Islet precursor cell (in vitro differentiated cells): ENCODE data around the gene ANKRD44.
"Not testable (repeated sequence)": the region's sequence is repeated elsewhere in the genome, so short reads cannot be mapped to it uniquely, and the experiment has no call there.

Experiments used
- DNase-seq: peaks from one replicate; pipeline ENCODE4 v3.0.0-alpha.2; 2018

Gene ANKRD44

DNA sequence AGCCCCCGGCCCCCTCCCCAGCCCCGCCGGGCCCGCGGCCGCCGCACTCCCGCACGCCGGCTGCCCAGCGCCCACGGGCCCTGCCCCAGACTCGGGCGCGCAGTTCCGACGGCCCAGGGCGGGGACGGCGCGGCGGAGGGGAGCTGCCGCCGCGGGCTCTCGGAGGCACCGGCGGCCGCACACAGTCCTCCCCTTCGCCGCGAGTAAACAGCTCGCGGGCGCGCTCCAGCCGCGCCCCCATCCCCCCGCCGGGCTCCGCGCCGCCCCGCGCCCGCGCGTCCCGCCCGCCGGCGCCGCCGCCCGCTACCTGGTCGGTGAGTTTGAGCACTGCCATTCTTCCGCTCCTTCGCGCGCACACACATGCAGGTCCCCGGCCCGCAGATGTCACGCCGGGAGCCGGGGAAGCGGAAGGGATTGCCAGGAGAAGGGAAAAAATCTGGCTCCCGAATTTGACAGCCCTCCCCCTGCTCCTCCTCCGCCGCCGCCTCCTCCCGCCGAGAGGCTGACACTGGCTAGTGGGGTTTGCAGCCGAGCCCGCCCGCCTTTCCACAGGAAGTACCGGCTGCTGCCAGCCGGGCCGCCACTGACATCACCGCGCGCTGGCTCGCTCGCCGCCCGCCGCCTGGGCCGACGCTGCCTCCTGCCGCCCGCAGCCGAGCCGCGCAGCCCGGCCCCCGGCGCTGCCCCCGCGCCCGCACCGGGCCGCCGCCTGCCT lies at the start of gene ANKRD44:
ANKRD44 (minus strand) TSS at position 510 of the 715 bp plus-strand sequence; CDS start at position 334, 176 bp downstream.
- peak; percentile 93 for DNase-seq

DNA sequence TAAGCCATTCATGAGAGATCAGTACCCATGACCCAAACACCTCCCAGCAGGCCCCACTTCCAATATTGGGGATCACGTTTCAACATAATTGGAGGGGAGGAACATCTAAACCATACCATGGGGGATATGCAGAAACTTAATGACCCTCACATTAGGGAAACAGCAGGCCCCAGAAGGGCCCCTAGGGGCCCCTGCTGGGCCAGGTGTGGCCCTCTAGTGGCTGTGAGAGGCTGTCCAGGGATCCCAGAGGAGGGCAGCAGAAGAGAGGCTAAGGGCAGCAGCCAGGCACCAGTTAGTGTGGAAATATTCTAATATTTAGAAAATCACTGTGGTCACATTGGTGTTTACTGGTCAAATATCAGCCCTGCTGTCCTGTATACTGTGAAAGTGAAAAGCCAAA lies 49.3 kb upstream of the ANKRD44 start:
- no peak for DNase-seq

DNA sequence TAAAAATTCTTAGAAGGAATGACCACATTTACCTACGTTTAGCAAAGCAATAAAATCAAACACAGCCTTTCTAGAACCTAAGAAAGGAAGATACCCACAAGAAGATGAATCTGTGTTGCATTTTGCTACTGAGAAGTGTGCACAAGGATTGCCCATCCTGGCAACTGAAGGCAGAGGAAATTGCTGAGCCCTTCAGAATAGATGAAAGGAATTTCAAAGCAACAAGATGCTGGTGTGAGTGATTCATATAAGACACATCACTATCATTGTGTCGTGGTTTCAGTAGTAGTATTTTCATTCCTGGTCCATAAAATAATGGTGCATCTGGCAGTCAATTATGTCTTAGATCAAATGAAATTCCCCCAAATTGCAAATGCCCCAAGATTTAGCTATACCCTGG lies 48.4 kb upstream of the ANKRD44 start:
- no peak for DNase-seq

DNA sequence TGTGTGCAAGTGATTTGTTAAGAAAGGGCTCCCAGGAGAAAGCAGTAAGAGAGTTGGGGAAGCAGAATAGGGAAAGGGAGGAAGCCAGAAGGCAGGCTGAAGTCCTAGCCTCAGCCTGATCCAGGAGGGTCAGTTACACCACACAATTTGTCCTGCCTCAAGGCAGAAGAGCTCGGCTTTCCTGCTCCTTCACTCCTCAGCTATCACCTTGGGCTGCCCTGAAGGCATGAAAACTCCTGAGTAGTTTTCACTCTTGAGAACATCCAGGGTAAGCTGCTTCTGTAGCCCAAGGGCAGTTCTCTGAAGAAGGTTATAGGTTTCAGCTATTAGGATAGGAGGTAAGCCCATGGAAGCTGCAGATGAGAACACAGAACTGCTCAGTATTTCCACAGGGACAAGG lies 47.4 kb upstream of the ANKRD44 start:
- peak; percentile 92 for DNase-seq

DNA sequence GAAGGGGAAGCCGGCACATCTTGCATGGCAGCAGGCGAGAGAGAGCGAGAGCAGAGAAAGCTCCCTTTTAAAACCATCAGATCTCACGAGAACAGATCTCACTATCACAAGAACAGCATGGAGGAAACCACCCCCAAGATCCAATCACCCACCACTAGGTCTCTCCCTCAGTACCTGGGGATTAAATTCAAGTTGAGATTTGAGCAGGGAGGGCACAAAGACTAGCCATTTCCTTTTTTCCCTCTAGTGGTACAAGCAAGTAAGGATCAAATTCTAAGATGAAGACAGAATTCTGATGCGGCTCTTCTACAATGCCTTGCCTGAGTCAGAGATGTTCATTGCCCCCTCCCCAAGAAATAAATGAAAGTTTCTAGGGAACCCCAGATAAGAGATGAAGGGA lies 45.6 kb upstream of the ANKRD44 start:
- no peak for DNase-seq

DNA sequence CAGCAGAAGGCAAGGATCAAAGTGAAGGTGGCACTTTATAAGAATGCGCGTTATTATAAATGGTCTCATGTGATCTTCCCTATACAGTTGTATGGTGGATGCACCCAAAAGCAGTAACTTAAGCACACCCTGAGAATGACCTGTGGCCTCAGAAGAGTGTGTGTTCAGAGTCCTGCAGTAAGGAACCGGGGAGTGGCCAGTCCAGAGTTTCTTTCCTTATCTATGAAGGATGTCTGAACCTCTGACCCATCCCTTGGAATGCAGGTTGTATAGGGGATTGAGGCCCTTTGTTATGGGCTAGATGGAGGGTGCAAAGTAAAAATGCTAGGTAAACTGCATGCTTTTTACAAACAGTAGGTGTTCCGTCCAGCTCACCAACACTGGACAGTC lies 43.6 kb upstream of the ANKRD44 start:
- DNase-seq, result no peak

DNA sequence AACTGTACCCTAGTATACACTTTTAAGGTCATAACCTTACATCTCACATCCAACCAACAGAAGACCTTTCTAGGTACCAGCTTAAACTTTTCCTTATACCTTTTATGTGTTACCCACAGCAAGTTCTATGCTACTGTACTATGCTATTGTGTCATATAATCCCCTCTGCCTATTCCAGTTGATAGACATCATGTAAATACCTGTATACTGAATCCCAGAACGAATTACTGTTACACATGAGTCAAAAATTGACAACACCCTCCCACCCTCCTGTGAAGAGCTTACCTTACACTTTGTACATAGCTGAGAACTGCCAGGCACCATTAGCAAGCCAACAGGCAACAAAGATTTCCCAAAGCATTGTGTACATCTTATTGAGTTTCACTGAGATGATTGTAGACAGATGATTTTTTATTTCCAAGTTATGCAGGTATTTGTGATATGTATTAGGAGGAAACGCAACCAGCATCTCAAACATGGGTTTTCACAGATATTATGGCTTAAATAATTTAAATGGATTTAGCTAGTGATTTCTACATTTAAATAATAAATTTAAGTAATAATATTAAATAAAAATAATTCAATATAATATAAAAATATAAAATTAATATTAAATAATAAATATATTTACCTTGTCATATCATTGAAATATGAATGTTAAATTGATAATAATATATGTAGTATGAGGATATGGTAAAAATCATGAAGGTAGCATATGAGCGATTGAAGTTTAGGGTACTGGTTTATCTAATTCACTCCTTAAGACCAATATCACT lies 43.0 kb upstream of the ANKRD44 start:
- DNase-seq, result no peak

DNA sequence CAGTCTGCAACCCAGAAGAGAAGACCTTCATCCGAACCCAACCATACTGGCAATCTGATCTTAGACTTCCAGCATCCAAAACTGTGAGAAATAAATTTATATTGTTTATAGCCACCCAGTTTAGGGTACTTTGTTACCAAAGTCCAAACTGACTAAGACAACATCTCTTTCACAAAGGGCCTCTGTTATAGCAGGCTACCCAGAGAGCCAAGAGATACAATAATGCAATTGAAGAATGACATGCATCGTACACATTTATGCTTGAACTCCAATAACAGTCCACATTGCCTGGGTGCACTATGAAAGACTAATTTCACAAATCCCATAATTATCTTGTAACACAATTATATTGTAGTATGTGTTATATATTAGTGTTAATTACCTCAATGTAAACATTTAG lies 39.1 kb upstream of the ANKRD44 start:
- DNase-seq, result no peak

DNA sequence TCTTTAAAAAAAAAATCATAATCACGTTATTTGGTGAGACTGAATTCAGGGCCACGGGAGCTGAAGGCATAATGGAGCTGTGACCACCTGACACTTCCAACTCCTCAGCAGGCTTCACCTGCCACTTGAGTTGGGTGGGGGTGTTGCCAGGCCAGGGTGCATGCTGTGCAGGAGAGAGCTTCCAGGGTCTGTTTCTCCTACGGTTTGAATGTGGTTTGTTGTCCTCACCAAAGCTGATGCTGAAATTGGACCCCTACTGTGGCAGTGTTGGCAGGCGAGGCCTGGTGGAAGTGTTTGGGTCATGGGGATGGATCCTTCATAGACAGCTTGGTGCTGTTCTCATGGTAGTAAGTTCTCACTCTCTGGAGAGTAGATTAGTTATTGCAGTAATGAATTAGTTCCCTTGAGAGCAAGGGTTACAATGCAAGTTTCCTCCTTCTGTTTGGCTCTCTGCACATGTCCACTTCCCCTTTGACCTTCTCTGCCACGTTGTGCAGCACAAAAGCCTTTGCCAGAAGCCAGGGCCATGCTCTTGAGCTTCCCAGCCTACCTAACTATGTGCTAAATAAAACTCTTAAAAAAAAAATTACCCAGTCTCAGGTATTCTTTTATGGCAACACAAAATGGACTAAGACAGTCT lies 38.3 kb upstream of the ANKRD44 start:
- no peak for DNase-seq

DNA sequence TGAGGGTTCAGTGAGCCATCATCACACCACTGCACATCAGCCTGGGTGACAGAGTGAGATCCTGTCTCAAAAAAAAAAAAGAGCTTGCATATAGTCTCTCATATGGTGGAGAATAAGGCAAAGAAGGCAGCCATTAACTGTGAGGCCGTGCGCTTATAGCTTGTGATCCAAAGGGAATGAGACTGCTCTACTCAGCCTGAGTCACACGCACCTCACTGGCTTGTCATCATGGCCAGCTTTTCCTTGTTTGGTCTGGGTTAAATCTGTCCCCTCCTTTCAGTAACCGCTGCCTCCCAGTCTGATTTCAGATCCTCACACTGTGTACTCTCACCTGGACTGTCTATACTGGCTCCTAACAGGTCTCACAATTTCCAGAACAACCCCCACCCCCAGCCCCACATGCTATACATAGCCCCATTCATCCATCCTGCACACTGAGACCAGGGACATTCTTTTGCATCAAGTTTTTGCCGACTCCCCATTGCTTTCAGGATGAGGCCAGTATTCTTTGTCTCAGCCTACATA lies 35.3 kb upstream of the ANKRD44 start:
- no peak for DNase-seq

DNA sequence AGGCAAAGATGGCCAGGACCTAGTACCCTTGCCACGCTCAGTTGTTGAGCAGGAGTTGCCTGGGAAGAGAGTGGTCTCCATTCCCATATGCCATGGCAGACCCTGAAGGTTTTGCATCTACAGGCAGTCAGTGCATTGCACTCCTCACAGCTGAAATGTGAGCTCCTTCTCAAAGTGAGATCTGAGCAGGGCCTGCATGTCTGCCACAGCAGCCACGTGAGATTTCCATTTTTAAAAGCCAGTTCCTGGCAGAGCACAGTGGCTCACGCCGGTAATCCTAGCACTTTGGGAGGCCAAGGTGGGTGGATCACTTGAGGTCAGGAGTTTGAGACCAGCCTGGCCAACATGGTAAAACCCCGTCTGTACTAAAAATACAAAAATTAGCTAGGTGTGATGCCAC lies 33.4 kb upstream of the ANKRD44 start:
- not testable (repeated sequence) for DNase-seq

DNA sequence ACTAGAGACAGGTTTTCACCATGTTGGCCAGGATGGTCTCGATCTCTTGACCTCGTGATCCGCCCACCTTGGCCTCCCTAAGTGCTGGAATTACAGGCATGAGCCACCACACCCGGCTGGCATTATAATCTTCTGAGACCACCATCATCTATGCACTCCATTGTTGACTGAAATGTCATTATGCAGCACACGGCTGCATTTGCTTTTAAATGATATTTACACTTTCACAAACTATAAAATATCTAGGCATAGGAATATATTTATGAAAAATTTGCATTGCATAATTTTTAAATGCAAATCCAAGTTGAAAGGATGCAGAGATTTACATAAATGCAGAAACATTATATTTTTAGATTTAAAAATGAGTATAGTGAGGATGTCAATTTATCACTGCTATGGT lies 30.0 kb upstream of the ANKRD44 start:
- no peak for DNase-seq

DNA sequence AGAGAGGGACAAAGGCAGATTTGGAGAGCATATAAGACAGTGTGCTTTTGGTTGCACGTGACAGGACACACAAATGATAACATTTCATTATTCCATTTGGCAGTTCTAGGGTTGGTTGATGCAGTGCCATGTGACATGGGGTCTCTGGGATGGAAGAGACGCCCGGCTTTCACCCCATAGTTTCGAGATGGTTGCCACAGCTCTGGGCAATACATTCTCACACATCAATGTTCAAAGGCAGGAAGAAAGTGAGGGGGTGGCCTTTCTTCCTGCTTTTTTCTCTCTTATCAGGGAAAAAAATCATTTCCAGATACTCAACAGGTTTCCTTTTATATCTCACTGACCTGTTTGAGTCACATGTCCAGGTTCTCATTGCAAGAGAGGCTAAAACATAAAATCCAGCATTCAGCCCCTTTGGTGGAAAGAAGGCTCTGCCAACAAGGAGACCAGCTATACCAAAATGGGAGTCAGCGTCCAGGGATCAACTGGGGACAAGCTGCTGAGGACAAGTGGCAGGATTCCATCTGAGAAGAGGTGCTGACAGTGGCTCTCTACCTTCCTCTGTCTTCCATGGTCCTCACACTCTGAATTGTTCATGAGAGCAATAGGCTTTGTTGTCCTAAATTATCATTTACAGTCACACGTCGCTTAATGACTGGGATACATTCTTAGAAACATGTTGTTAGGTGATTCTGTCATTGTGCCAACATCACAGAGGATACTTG lies 29.1 kb upstream of the ANKRD44 start:
- DNase-seq, result no peak

DNA sequence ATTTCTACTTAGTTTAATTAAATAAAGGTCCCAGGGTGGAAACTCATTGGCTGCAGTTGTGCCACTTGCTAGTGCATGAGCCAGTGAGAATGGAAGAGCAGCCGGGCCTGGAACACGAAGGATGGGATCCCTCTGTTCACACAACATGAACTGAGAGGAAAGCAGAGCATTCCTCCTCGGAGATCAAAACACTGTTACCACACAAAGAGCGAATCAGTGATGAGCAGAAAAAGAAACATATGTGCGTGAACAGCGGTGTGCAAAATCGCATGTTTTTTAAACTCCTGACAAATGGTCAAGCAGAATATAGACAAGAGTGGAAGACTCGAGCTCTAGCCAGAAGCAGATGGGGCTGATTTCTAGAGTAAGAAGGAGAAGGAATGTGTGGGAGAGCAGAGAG lies 28.4 kb upstream of the ANKRD44 start:
- DNase-seq, result no peak

DNA sequence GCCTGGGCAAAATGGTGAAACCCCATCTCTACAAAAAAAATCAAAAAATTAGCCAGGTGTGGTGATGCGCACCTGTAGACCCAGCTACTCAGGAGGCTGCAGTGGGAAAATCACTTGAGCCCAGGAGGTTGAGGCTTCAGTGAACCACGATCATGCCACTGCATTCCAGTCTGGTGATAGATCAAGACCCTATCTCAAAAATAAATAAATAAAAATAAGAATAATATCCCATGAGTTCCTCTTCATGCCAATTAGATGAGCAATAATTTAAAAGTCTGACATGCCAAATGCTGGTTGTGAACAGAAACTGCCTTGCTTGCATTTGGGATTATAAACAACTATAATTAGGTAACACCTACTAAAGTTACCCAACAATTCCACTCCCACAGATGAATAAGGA lies 22.1 kb upstream of the ANKRD44 start:
- no peak for DNase-seq

DNA sequence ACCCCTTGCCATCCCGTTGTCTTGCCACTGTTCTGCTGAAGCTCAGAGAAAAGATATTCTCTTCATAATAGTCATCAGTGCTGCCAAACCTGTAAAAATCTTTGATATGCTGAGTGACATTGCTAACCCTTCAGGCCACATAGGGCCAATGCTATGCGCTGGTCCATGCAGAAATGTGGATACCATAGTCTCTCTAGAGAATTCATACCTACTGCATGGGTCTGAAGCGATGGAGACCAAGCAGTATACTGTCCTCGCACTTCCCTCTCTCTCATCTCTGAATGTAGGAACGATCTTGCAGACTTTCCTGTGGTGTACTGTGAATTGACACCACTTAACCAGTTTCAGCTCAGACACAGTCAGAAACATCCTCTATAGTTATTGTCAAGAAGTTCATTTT lies 17.9 kb upstream of the ANKRD44 start:
- DNase-seq, result no peak

DNA sequence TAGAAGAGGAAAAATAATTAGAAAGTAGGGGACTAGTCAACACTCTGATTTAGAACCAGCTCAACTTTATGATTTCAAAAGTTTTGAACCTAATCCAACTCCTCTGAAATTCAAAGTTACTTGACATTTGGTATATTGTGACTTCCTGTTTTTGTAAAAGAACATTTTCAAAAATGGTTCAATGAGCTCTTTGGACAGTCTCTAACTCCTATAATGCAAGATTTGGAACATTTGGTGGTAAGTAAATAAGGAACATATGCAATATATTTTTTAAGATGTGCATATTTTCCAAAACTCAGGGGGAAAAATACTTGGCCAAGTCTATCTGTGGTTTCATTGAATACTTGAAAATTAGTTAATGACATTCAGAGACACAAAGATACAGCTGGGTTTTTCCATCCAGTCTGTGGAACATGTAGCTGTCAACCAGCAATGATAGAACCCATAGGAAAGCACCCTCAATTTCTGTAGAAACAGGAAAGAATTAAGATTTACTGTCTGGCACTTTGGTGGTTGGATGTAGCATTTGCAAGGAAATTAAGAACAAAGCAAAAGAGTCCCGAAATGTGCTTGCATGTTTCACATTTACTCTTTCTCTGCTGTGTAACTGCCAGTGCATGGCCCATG lies 17.0 kb upstream of the ANKRD44 start:
- DNase-seq, result no peak

DNA sequence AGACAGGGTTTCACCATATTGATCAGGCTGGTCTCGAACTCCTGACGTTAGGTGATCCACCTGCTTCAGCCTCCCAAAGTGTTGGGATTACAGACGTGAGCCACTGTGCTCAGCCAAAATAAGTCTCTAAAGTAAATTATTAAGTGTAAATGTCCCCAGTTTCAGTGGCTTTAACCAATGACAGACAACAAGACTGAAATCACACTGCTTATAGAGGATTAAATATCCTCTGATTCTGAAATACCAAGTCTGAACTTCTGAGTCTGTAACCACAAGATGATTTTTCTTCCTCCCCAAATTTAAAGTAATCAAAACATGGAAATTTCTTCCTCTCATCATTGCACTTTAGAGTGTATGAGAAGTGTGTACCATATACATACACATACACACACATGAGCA lies 16.5 kb upstream of the ANKRD44 start:
- no peak for DNase-seq

DNA sequence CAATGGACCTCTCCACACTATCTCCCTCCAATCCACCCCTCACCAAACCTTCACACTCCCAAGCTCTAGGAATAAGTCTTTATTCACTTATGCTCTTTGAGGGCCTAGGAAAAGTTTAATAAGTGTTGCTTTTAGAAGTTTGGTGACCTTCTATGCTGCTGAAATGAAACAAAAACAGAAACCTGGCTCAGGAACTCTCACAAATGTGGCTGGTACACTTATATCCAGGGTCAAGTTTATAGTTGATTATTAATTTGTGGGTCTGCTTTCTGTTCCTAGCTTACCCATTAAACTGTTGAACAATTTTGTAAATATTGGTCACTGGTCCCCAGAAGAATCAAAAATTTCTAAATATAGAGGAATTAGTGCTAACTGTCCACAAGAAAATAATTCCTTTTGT lies 14.2 kb upstream of the ANKRD44 start:
- no peak for DNase-seq

DNA sequence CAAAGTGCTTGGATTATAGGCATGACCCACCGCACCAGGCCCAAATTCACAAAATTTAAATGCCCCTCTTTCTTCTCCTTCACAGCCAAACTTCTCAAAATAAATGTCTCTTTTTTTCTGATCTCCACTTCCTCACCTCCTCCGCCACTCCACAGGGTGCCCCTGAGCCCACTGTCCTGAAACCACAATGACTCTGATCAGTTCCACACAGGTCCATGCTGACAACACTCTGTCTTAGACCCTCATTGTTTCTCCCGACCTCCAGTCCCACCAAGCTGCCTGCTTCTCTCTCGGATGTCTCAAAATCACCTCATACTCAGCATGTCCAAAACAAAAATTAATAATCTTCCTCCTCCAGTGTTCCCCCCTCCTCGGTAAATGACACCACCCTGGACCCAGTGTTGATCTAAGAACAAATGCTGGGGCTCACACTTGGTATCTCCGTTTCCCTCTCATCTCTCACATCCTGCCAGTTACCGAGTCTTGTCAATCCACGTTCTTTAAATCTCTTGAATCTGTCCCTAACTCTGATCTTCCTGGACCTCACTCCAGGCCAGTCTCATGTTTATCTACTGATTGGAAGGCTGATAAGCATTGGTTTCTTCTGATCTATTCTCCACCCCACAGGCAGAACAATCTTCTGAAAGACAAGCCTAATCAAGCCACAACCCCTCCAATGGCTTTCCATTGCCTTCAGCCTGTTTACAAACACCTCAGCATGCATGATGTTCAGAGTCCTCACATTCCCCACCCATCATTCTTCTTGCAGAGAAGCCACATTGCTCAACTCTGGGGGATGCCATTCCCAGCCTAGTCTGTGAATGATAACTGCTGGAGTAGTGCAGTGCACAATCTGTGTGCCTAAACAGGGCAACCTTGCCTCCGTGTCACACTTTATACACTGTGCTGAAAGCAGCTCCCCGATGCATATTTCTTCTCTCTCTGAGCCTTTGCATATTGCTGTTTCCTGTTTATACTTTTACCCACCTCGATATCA lies 12.4 kb upstream of the ANKRD44 start:
- DNase-seq, result peak; percentile 74

DNA sequence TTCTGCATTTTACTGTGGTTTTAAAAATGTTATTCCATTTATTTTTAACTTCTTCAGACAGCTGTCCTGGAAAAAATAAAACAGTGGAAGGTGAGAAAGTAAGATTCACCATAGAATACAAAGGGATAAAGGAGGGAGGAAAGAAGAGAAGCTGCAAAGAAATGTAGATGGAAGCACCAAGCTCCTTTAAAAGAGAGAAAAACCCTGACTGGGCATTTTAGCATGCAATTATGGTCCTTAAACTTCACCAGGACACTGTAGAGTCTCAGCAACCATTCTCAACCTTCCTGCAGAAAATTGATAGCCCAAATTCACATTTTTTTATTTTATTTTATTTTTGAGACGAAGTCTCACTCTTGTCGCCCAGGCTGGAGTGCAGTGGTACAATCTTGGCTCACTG lies 11.6 kb upstream of the ANKRD44 start:
- no peak for DNase-seq
